ENCODE data around the gene ZNF646.

Gene ZNF646

GRCh38 chr16:31073970-31074813, at the start of gene ZNF646, which contains the start of gene ZNF668:
Gene ZNF646 (plus strand): TSS chr16:31074422. CDS start chr16:31076325, 1,903 bp downstream.
Gene ZNF668 (minus strand): TSS chr16:31074240. CDS start chr16:31064459, 9,781 bp downstream.
- peak; percentile 97 to 99 for DNase-seq

- DNase-seq = no peak
These were observed 48.9 kb upstream of the ZNF646 start for GRCh38 chr16:31025339-31025738.

- DNase-seq = no peak
These were observed 45.0 kb upstream of the ZNF646 start for GRCh38 chr16:31029272-31029671.

GRCh38 chr16:31031276-31031675, 42.9 kb upstream of the ZNF646 start:
- DNase-seq = no peak

- DNase-seq = peak; percentile 97
These were observed 41.2 kb upstream of the ZNF646 start, which contains the start of gene STX4 for GRCh38 chr16:31032736-31033708. Gene STX4 (plus strand): TSS chr16:31033558. CDS start chr16:31033806, 248 bp downstream.

GRCh38 chr16:31033709-31034492, 40.3 kb upstream of the ZNF646 start:
- peak; percentile 81 to 82 for DNase-seq

- DNase-seq = no peak
These were observed 37.5 kb upstream of the ZNF646 start for GRCh38 chr16:31036691-31037090.

- no peak for DNase-seq
These were observed 35.2 kb upstream of the ZNF646 start for GRCh38 chr16:31038993-31039392.

GRCh38 chr16:31042866-31043265, 31.4 kb upstream of the ZNF646 start:
- DNase-seq = no peak

GRCh38 chr16:31043352-31043751, 30.9 kb upstream of the ZNF646 start:
- DNase-seq = no peak

GRCh38 chr16:31043898-31044481, 30.2 kb upstream of the ZNF646 start:
- no peak for DNase-seq

GRCh38 chr16:31050280-31051030, 23.8 kb upstream of the ZNF646 start:
- no peak for DNase-seq

- no peak for DNase-seq
These were observed 22.1 kb upstream of the ZNF646 start for GRCh38 chr16:31052114-31052513.

- DNase-seq = no peak
These were observed 18.6 kb upstream of the ZNF646 start for GRCh38 chr16:31055613-31056012.

GRCh38 chr16:31061126-31061812, 13.0 kb upstream of the ZNF646 start:
- DNase-seq = no peak

GRCh38 chr16:31061813-31062440, 12.3 kb upstream of the ZNF646 start:
- DNase-seq = no peak

- no peak for DNase-seq
These were observed 10.8 kb upstream of the ZNF646 start for GRCh38 chr16:31063495-31063842.

GRCh38 chr16:31063843-31064611, 10.2 kb upstream of the ZNF646 start:
- DNase-seq = no peak

- no peak for DNase-seq
These were observed 9.2 kb upstream of the ZNF646 start for GRCh38 chr16:31064882-31065461.
